K562 (cell line): ENCODE results near the gene C2CD2L. TPM values are rescaled to one million over a fixed set of nuclear protein-coding genes. Genes with fewer than 3 reads are reported as not detected.

ENCODE experiments used
- CHCHD3 ChIP-seq: fragments of 250-450 bp; sonication (Bioruptor Pico); IDR thresholded peaks from 2 replicates; pipeline ENCODE4 v2.1.2; 2022; ENCODE audit warnings: mild to moderate bottlenecking
- CUX1 ChIP-seq: fragments of 200-800 bp; sonication (Bioruptor generic); IDR thresholded peaks from 2 replicates; pipeline ENCODE4 v1.6.1; 2016; ENCODE audit warnings: missing genetic modification characterization, missing compliant biosample characterization
- GATAD2A ChIP-seq: fragments of 450-650 bp; IDR thresholded peaks from 2 replicates; pipeline ENCODE4 v1.6.1; 2017
- HNRNPLL ChIP-seq: fragments of 200-400 bp; formaldehyde crosslinking; IDR thresholded peaks from 2 replicates; pipeline ENCODE4 v1.6.1; 2017; ENCODE audit warnings: low read length, low read depth, mild to moderate bottlenecking; ENCODE audit not compliant: poor library complexity, severe bottlenecking
- IRF9 ChIP-seq: fragments of 450-650 bp; IDR thresholded peaks from 2 replicates; pipeline ENCODE4 v1.6.1; 2016; ENCODE audit warnings: missing biosample characterization, missing genetic modification characterization
- MYNN ChIP-seq, 2 experiments: sonication (generic); formaldehyde crosslinking in 1 of 2; IDR thresholded peaks; 2 replicates each; pipeline versions ENCODE4 v1.5.0 to v1.6.1; 2016 to 2020; ENCODE audit warnings: antibody characterized with exemption in 1 of 2, missing genetic modification reagents in 1 of 2
- NEUROD1 ChIP-seq: fragments of 150-350 bp; IDR thresholded peaks from 2 replicates; pipeline ENCODE4 v1.6.1; 2014; ENCODE audit warnings: borderline replicate concordance, low read length, low read depth; ENCODE audit not compliant: partially characterized antibody
- NR2F6 ChIP-seq: fragments of 450-650 bp; formaldehyde crosslinking; IDR thresholded peaks from 2 replicates; pipeline ENCODE4 v1.4.0; 2020; ENCODE audit warnings: mild to moderate bottlenecking
- NRF1 ChIP-seq, 2 experiments: fragments of 450-650 bp; IDR thresholded peaks in 1 of 2; conservative IDR thresholded peaks in 1 of 2; 2 replicates each; pipeline ENCODE4 v1.6.1; 2014; ENCODE audit warnings: mild to moderate bottlenecking in 2 of 2
- RUNX1 ChIP-seq: sonication (generic); IDR thresholded peaks from 2 replicates; pipeline ENCODE4 v1.6.1; 2016; ENCODE audit warnings: antibody characterized with exemption, low read depth
- SMARCB1 ChIP-seq: IDR thresholded peaks from 2 replicates; pipeline ENCODE4 v1.6.1; 2011; ENCODE audit warnings: improper control_type of control experiment, low read depth; ENCODE audit not compliant: insufficient read length
- XRCC3 ChIP-seq: fragments of 450-650 bp; IDR thresholded peaks from 2 replicates; pipeline ENCODE4 v1.6.1; 2017; ENCODE audit warnings: mild to moderate bottlenecking, moderate library complexity
- ZBTB8A ChIP-seq: fragments of 450-650 bp; IDR thresholded peaks from 2 replicates; pipeline ENCODE4 v1.6.1; 2018; ENCODE audit warnings: mild to moderate bottlenecking, moderate library complexity; ENCODE audit not compliant: partially characterized antibody
- polyA plus RNA-seq, 8 experiments: library from polyadenylated mRNA; depleted of rRNA in 4 of 8; stranded (reverse) in 5 of 8; unstranded in 3 of 8; fragments of >200 nt; fragmentation: Nextera tagmentation in 2 of 8; fragmentation: Illumina TruSeq in 1 of 8; extraction: Ambion mirVana in 2 of 8; extraction: Trizol in 1 of 8; gene quantifications; 2 replicates each; pipeline versions ENCODE4 v1.2.1 to v1.2.3, GENCODE V29; 2011 to 2014; ENCODE audit warnings: inconsistent platforms in 1 of 8, missing spikeins in 1 of 8
- total RNA-seq, 7 experiments: library from RNA; depleted of rRNA in 6 of 7; stranded (reverse); fragments of >200 nt in 6 of 7; fragmentation: Illumina TruSeq in 2 of 7; extraction: Trizol in 2 of 7; gene quantifications; 2 replicates each; pipeline versions ENCODE4 v1.2.1 to v1.2.3, GENCODE V29; 2011 to 2021; ENCODE audit warnings: low replicate concordance in 1 of 7
- TF ChIP-seq, protein P1 (sequence below): sonication (generic); formaldehyde crosslinking; IDR thresholded peaks from 2 replicates; pipeline ENCODE4 v1.8.0; 2023; ENCODE audit warnings: missing genetic modification reagents, mild to moderate bottlenecking, borderline replicate concordance

C2CD2L gene
- total and polyA plus RNA-seq, 9 of the 15 experiments (the other 6 are each of a cell fraction or from before 2014, with no cell fraction given) = 0.66 to 41.2 (median 14.8) TPM

- TF ChIP-seq CHCHD3 (CRISPR knock-in tag) (no peak), IRF9 (tag) (no peak), NR2F6 (CRISPR knock-in tag) (no peak), GATAD2A (no peak), XRCC3 (no peak), ZBTB8A (no peak), CUX1 (CRISPR knock-in tag) (no peak), HNRNPLL (no peak), MYNN (IDR thresholded peaks at IDR 0.05) (no peak), MYNN (CRISPR knock-in tag; IDR thresholded peaks at IDR 0.05) (no peak), RUNX1 (no peak), SMARCB1 (no peak), NRF1 (conservative IDR thresholded peaks at IDR 0.05 in 1 of 2, IDR thresholded peaks at IDR 0.05 in 1 of 2) (peak; percentile 54 to 65), NEUROD1 (peak; percentile 80)
- TF ChIP-seq, protein P1, sequence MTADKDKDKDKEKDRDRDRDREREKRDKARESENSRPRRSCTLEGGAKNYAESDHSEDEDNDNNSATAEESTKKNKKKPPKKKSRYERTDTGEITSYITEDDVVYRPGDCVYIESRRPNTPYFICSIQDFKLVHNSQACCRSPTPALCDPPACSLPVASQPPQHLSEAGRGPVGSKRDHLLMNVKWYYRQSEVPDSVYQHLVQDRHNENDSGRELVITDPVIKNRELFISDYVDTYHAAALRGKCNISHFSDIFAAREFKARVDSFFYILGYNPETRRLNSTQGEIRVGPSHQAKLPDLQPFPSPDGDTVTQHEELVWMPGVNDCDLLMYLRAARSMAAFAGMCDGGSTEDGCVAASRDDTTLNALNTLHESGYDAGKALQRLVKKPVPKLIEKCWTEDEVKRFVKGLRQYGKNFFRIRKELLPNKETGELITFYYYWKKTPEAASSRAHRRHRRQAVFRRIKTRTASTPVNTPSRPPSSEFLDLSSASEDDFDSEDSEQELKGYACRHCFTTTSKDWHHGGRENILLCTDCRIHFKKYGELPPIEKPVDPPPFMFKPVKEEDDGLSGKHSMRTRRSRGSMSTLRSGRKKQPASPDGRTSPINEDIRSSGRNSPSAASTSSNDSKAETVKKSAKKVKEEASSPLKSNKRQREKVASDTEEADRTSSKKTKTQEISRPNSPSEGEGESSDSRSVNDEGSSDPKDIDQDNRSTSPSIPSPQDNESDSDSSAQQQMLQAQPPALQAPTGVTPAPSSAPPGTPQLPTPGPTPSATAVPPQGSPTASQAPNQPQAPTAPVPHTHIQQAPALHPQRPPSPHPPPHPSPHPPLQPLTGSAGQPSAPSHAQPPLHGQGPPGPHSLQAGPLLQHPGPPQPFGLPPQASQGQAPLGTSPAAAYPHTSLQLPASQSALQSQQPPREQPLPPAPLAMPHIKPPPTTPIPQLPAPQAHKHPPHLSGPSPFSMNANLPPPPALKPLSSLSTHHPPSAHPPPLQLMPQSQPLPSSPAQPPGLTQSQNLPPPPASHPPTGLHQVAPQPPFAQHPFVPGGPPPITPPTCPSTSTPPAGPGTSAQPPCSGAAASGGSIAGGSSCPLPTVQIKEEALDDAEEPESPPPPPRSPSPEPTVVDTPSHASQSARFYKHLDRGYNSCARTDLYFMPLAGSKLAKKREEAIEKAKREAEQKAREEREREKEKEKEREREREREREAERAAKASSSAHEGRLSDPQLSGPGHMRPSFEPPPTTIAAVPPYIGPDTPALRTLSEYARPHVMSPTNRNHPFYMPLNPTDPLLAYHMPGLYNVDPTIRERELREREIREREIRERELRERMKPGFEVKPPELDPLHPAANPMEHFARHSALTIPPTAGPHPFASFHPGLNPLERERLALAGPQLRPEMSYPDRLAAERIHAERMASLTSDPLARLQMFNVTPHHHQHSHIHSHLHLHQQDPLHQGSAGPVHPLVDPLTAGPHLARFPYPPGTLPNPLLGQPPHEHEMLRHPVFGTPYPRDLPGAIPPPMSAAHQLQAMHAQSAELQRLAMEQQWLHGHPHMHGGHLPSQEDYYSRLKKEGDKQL (CRISPR knock-in tag) = no peak
These were observed 22.3 kb upstream of the C2CD2L start, which contains the start of gene HMBS (continued) for GRCh38 chr11:119084663-119085436.
